NCI-H69 (cell line): ENCODE results near the gene PDE4D.
A peak's percentile ranks its signal among the peaks of the same experiment; 100 is the strongest.
"Not testable (repeated sequence)": the region's sequence is repeated elsewhere in the genome, so short reads cannot be mapped to it uniquely, and the experiment has no call there.

Source experiments
- DNase-seq: peaks from one replicate; lab custom pipeline; 2025; lab: John Stamatoyannopoulos, UW

The PDE4D gene

GRCh38 chr5:59582746-59583145 is 310.8 kb downstream of the PDE4D start:
- no peak for DNase-seq

- no peak for DNase-seq
These were observed 313.7 kb downstream of the PDE4D start for GRCh38 chr5:59579824-59580167.

GRCh38 chr5:59579101-59579823 is 314.3 kb downstream of the PDE4D start:
- DNase-seq, result no peak

- no peak for DNase-seq
These were observed 316.0 kb downstream of the PDE4D start for GRCh38 chr5:59577485-59577884.

- no peak for DNase-seq
These were observed 317.7 kb downstream of the PDE4D start for GRCh38 chr5:59575648-59576445.

GRCh38 chr5:59573509-59573908 is 320.0 kb downstream of the PDE4D start:
- DNase-seq, result not testable (repeated sequence)

- no peak for DNase-seq
These were observed 322.5 kb downstream of the PDE4D start for GRCh38 chr5:59571067-59571466.

DNA sequence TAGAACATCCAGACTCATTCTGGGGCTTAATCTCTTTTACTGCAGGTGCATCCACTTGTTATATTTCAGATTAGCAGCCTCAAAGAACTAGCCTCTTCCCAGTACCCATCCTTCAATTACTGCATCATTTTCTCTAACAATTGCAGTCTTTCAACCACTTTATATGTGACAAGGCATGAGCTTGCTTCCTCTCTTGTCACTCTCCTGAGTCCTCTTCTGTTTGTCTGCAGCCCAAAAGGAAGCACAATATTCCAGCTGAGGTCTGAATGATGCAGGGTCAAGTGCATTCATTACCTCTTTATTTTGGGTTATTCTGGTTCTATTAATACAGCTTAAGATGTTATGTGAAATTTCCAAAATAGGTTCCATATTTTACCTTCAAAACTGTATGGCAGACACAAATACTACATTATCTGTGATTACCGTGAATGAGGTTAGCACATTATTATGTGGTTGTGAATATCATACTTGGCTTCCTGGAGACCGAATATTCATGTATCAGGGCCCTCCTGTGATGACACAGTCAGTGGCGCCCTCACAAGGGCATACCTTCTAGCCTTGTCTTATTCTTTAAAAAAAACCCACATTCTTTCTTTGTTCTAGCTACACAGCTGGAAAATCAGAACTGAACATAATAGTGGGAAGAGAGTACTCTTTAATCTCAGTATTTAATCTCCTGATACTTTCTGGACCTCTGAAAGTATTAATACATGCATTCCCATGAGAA is 323.8 kb downstream of the PDE4D start:
- peak; percentile 73 for DNase-seq

DNA sequence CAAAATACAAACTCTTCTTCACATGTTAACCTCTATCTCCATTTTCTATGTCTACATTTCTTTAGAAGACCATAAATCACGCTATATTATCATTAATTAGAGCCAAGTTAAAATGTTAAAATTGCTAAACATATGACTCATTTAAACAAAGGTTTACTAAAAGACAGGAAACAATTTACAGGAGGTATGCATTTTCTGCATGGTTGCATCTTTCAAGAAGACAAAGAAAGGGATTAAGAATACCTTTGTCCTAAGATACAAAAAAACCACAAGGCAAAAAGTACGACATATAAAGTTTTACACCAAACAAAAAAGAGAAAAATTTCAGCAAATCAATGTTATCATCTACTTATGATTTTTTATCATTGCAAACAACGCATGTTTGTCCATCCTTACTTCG is 324.4 kb downstream of the PDE4D start:
- peak; percentile 65 for DNase-seq

- DNase-seq, result no peak
These were observed 325.4 kb downstream of the PDE4D start for GRCh38 chr5:59568161-59568560.

GRCh38 chr5:59565551-59565950 is 328.0 kb downstream of the PDE4D start:
- DNase-seq, result peak; percentile 49

DNA sequence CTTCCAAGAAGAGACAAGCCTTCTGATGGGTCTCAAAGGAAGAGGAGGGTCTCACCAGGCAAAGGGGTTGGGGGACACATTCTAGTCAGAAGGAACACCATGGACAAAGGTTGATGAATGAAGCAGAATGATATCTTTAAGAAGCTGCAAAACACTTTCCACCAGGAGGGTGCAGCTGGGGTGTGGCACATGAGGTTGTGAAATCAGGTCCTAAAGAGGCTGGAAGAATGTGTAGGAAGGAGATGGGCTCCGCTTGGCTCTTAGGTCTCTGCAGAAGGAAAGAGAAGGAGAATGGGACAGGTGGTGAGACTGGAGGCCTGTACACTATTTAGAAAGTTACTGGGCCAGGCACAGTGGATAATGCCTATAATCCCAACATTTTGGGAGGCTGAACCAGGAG is 328.6 kb downstream of the PDE4D start:
- no peak for DNase-seq

DNA sequence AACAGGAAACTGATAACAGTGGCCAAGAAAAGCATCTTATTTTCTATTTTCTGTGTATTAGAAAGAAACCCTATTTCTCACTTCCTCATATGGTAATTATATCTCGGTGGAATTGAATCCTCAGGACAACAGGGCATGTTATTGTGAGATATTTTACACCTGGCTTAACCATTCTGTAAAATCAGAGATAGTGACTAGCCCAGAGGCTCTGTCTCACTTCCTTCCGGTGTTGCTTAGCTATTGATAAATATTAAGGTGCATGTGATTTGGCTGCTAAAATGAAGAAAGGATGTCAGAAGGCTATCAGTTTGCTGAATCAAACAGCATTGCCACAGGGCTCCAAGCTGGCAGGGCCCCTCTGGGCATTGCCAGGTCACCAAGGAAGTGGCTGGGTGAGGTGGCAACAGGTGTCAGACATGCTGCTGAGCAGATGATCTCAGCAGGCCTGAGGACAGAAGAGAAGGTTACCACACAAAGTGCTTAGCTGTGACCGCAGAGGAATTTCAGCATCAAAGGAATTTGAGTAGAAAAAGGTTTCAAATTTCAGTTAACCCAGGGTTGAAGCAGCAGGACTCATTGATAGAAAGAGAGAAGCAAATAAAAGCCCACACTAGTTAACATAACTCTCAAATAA is 330.7 kb downstream of the PDE4D start:
- DNase-seq, result peak; percentile 90

GRCh38 chr5:59560553-59560952 is 333.0 kb downstream of the PDE4D start:
- peak; percentile 79 for DNase-seq

DNA sequence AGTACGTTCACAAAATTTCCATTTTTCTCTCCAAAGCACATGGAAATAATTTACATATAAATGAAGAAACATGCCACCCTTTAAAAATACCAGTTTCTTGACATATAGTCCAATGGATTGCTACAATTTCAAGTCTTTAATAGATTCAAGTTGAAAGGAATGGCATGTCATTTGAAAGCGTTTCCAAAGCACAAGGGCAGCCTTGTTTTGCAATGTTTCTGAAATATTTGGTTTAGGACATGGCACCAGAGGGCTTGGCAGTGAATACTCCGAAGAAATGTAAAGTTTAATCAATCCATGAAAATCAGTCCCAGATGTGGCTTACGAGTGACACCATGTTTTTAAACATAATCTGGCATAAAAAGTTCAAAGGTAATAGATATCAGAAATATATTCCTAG is 333.7 kb downstream of the PDE4D start:
- DNase-seq, result no peak

GRCh38 chr5:59559323-59559722 is 334.2 kb downstream of the PDE4D start:
- no peak for DNase-seq

- no peak for DNase-seq
These were observed 335.0 kb downstream of the PDE4D start for GRCh38 chr5:59558501-59558900.

GRCh38 chr5:59557572-59557971 is 336.0 kb downstream of the PDE4D start:
- DNase-seq, result no peak

DNA sequence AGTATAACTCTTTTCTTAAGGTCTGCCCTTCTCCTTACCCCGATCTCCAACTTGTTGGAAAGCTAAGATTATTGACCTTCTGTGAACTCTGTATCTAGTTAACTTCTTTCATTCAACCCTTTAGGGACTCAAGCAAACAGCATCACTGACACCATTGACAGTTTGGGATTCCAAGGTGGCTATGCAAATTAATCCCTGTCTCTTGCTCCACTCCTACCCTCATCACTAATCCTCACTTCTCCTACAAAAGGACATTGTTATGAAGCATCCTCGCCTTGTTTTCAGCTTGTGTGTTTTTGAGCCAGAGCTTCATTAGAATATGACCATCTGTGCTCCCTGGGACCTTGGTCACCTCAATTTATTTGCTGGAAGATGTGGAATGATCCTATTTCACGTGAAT is 337.9 kb downstream of the PDE4D start:
- no peak for DNase-seq

GRCh38 chr5:59554501-59554900 is 339.0 kb downstream of the PDE4D start:
- DNase-seq, result no peak

GRCh38 chr5:59553992-59554391 is 339.5 kb downstream of the PDE4D start:
- DNase-seq, result no peak

DNA sequence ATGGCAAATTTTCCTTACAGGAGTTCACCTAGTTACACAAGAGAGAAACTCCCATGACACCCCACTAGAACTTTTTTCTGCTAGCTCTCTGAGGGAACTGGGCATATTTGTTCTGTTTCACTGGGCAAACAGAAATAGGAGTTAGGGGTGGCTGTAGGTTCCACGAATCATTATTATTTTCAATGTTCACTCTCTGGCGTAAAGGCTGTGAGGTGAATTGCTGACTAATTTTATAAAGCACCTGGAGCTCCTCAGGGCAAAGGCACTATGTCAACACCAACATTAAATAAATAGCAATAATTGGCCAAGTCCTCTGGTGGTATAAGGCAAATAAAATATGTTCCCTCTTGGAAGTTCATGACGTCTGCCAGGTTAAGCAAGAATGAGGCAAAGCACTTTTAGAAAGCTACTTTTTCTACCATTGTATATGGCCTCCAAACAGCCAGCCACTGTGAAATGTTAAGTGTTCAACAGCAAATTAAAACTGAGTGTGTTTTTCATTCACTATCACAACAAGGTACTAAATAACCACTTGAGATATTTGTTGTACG is 344.6 kb downstream of the PDE4D start:
- peak; percentile 98 for DNase-seq
